Esophagus squamous epithelium (tissue), 5 donors: ENCODE data around the gene CXorf66. TPM values are rescaled to one million over a fixed set of nuclear protein-coding genes. Genes with fewer than 3 reads are reported as not detected.

Experiments used
- DNase-seq: peaks from one replicate; lab custom pipeline; 2025; lab: John Stamatoyannopoulos, UW
- H3K27ac ChIP-seq, 4 donors: fragments of 200-600 bp; sonication (generic); one replicate each; pipeline ENCODE4 v1.5.1; 2016 to 2019; ENCODE audit warnings: mild to moderate bottlenecking in 1 of 4
- H3K27me3 ChIP-seq, 4 donors: fragments of 200-600 bp; sonication (generic); 1 replicate in 3 of 4; 2 replicates in 1 of 4; pipeline versions ENCODE4 v1.5.1 to v1.6.0; 2017 to 2021; ENCODE audit warnings: antibody characterized with exemption in 1 of 4
- H3K36me3 ChIP-seq, 3 donors: fragments of 200-600 bp; sonication (generic); one replicate each; pipeline ENCODE4 v1.5.1; 2016 to 2019
- H3K4me1 ChIP-seq, 3 donors: fragments of 200-600 bp; sonication (generic); one replicate each; pipeline ENCODE4 v1.5.1; 2017 to 2019
- H3K4me3 ChIP-seq, 4 donors: fragments of 200-600 bp; sonication (generic); 1 replicate in 3 of 4; 2 replicates in 1 of 4; pipeline ENCODE4 v1.5.1; 2016 to 2019; ENCODE audit warnings: mild to moderate bottlenecking in 2 of 4, moderate library complexity in 1 of 4
- H3K9me3 ChIP-seq, 3 donors: fragments of 200-600 bp; sonication (generic); one replicate each; pipeline ENCODE4 v1.5.1; 2016 to 2019
- CTCF ChIP-seq, 6 experiments: fragments of 450-650 bp in 4 of 6; fragments of 200-600 bp in 2 of 6; sonication (generic) in 2 of 6; IDR thresholded peaks; one replicate each; pipeline ENCODE4 v1.5.1; 2016 to 2019; ENCODE audit warnings: antibody characterized with exemption in 6 of 6, mild to moderate bottlenecking in 4 of 6, moderate library complexity in 4 of 6
- POLR2A ChIP-seq, 4 donors: fragments of 450-650 bp; IDR thresholded peaks; one replicate each; pipeline ENCODE4 v1.6.1; 2017; ENCODE audit warnings: antibody characterized with exemption in 4 of 4, mild to moderate bottlenecking in 4 of 4, moderate library complexity in 3 of 4
- WGBS, 2 donors: methylation state at CpG; one replicate each; pipeline ENCODE4 v1.1.5; 2018; 5-methylcytosine and 5-hydroxymethylcytosine counted together
- intact Hi-C: fragments of 100-400 bp; cut with DNase I; formaldehyde crosslinking; loops from one replicate; pipeline ENCODE4 v1.15.0; 2022
- total RNA-seq, 4 donors: library from RNA; depleted of rRNA; stranded (reverse); fragments of >200 nt; gene quantifications; one replicate each; pipeline ENCODE4 v1.1.0, GENCODE V29; 2016
- donor health status: DM: yes; HTN: yes; CAD: no.

The CXorf66 gene
- total RNA-seq, 4 donors from 2014 or later, result not detected

GRCh38 chrX:139932073-139932900 lies 33.0 kb downstream of the CXorf66 start:
- Histone ChIP-seq H3K27me3 (no peaks in the 10 kb centered on the region), H3K4me1 (peaks cover 0 to 19% (median 0%) of the 10 kb centered on the region in 3 donors), H3K9me3 (no peaks in the 10 kb centered on the region), H3K27ac (peak overlapping the region; percentile 93 to 98 (median 98)), H3K36me3 (no peaks in the 10 kb centered on the region), H3K4me3 (peak overlapping the region; percentile 64 to 87 (median 83))
- TF ChIP-seq CTCF (IDR thresholded peaks at IDR 0.05), result no peak
- peak in 1 of 4 donors; percentile 35 for TF ChIP-seq POLR2A (IDR thresholded peaks at IDR 0.05)
- no peak for DNase-seq
- intact Hi-C loops, result no loop called here
- WGBS, 2 donors, result 30% methylated on average over 4 of the region's 109 CpGs; no CpG with 5 or more reads in 1 of the 2 donors

DNA sequence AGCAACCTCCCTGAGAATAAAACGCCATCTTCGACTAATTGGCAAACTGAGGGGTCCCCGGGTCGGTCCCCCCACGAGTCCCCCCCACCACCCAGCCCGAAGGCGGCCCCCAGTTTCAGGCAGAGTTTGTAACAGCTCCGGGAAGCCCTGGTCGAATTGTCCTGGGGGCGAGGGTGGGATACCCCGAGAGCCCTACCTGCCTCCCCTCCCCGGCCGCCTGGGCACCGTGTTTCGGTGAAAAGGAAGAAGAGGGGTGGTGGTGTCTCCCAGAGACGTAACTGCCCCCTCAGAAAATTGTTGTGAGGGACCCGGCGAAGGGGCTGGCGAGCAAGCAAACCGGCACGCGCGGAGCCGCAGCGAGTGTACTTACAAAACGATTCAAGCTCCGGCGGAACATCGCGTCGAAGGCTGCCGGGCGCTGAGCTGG lies 33.7 kb downstream of the CXorf66 start:
- WGBS, 2 donors, result no CpG with 5 or more reads among the region's 33 CpGs
- peaks cover 0 to 19% (median 0%) of the 10 kb centered on the region in 3 donors for H3K4me1 ChIP-seq
- intact Hi-C loops, result no loop called here
- peak overlapping the region; percentile 64 to 87 (median 83) for H3K4me3 ChIP-seq
- H3K27ac ChIP-seq, result peak overlapping the region; percentile 93 to 98 (median 98)
- H3K36me3 ChIP-seq, result no peaks in the 10 kb centered on the region
- no peak for DNase-seq
- no peaks in the 10 kb centered on the region for H3K27me3 ChIP-seq
- no peak for TF ChIP-seq POLR2A (IDR thresholded peaks at IDR 0.05)
- no peak for TF ChIP-seq CTCF (IDR thresholded peaks at IDR 0.05)
- no peaks in the 10 kb centered on the region for H3K9me3 ChIP-seq

DNA sequence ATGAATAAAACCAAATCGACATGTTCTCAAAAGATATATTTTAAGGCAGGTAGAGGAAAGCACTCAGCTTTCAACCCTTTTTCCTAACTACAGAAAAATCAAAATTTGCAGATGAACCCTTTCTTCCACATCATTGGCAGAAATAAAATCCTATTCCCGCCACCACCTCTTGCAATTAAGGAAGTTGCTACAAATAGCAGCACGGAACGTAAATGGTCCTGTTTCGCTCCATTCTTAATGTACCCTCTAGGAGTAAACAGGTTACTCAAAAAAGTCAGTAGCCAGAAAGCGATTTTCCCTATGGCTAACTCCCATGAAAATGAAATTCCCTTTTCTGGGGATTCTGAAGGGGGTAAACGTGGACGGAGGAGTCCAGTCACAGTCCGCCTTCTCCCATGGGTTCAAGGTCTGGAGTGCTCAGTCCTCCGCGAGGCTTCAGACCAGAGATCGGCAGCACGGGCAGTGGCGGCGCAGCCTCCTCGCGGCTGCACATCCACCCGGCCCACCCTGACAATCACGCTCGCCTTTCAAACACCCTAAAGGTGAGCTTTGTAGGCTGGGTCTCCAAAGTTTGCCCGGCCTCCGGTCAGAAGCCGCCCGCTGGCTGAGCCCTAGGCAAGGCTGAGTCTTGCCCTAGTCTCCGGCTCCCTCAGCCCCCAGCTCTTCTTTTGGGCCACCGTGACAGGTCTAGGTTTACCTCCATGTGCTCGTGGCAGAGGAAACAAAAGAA lies 34.2 kb downstream of the CXorf66 start:
- TF ChIP-seq CTCF (IDR thresholded peaks at IDR 0.05) (no peak), POLR2A (IDR thresholded peaks at IDR 0.05) (no peak)
- peaks cover 0 to 22% (median 0%) of the 10 kb centered on the region in 3 donors for H3K4me1 ChIP-seq
- no peaks in the 10 kb centered on the region for H3K9me3 ChIP-seq
- no peaks in the 10 kb centered on the region for H3K36me3 ChIP-seq
- H3K27me3 ChIP-seq, result no peaks in the 10 kb centered on the region
- intact Hi-C loops, result no loop called here
- peak overlapping the region; percentile 64 to 87 (median 83) for H3K4me3 ChIP-seq
- peak overlapping the region; percentile 93 to 98 (median 98) for H3K27ac ChIP-seq
- 7 to 34% methylated on average over 6 to 11 of the region's 27 CpGs for WGBS, 2 donors
- no peak for DNase-seq

DNA sequence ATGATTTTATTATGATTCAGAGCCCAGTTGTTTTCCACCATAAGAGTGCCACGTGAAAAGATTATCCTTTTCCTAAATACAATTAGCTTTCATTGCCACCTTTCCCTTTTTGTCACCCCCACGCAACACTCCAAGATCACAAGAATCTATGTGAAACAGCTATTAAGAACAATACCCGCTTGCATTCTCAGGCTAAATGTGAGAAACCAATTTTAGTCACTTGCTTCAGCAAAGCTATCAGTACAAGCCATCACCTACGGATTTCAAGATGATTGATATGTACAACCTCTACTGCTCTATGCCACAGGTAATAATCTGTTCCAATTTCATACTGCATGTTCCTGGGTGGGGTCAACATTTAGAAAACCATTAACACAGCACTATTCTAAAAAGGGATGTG lies 34.9 kb downstream of the CXorf66 start:
- intact Hi-C loops, result no loop called here
- peaks cover 0 to 28% (median 0%) of the 10 kb centered on the region in 3 donors for H3K4me1 ChIP-seq

More for the DNA sequence above, 34.9 kb downstream of the CXorf66 start:
- WGBS, 2 donors, result 54 to 71% methylated on average over 4 of the region's 4 CpGs
- no peak for DNase-seq
- Histone ChIP-seq H3K27me3 (no peaks in the 10 kb centered on the region), H3K27ac (no peak overlapping the region), H3K4me3 (peak overlapping the region in 1 of 4 donors; percentile 87), H3K36me3 (no peaks in the 10 kb centered on the region), H3K9me3 (no peaks in the 10 kb centered on the region)
- TF ChIP-seq POLR2A (IDR thresholded peaks at IDR 0.05) (no peak), CTCF (IDR thresholded peaks at IDR 0.05) (no peak)
